ENCODE data around the gene SMYD5.

The SMYD5 gene

DNA sequence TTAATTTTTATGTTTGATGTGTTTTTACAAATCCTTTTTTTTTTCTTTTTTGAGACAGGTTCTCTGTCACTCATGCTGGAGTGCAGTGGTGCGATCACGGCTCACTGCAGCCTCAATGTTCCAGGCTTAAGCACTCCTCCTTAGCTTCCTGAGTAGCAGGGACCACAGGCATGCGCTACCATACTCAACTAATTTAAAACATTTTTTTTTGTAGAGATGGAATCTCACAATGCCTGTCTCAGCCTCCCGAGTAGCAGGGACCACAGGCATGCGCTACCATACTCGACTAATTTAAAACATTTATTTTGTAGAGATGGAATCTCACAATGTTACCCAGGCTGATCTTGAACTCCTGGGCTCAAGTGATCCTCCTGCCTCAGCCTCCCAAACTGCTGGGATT is 8.4 kb upstream of the SMYD5 start:
- DNase-seq (ENCODE audit: low read depth in 2 of 3, low spot score in 2 of 3) = no peak

DNA sequence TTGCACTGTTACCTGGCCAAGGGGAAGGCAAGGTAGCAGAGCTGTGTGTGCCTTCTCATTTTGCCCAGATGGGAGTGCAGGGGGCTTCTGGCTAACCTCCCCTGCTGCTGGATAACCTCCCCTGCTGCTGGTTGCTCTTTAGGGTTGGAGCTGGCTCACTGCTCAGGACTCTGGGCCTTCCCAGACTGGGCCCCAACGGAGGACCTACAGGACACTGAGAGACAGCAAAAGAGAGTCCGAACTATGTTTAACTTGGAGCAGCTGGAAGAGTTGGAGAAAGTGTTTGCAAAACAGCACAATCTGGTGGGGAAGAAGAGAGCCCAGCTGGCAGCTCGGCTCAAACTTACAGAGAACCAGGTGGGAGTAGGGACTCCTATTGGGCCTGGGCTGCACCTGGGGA is 5.8 kb upstream of the SMYD5 start:
- DNase-seq (ENCODE audit: low read depth in 2 of 3, low spot score in 2 of 3) = no peak

DNA sequence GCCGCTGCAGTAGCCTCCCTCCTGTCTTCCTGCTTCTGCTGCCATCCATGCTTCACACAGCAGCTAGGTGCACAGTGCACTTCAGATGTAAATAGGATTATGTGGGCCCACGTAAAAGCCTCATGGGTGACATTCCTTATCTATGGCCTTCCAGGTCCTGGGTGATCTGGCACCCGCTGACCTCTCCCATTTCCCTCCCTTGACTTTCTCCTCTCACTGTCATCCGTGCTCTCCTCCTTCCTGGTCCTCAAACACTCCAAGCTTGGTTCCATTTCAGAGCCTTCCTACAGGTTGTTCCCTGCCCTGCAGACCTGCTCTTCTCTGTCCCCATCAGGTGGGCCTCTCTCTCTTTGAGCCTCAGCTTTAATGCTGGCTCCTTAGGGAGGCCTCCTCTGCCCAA is 4.0 kb upstream of the SMYD5 start:
- DNase-seq (ENCODE audit: low read depth in 2 of 3, low spot score in 2 of 3) = no peak

DNA sequence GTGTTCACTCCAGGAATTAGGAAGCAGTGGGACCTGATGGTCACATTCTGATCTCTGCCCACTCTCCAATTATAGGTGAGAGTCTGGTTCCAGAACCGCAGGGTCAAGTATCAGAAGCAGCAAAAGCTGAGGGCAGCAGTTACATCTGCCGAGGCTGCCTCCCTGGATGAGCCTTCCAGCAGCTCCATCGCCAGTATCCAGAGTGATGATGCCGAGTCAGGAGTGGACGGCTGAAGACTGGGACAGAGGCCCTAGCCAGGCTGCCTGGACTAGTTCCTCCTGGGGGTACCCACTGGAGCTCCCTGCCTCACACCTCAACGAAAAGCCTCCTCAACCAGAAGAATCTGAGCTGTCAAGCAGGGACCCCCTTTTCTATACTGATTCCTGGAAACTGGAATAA is 3.3 kb upstream of the SMYD5 start:
- DNase-seq (ENCODE audit: low read depth in 2 of 3, low spot score in 2 of 3) = no peak

DNA sequence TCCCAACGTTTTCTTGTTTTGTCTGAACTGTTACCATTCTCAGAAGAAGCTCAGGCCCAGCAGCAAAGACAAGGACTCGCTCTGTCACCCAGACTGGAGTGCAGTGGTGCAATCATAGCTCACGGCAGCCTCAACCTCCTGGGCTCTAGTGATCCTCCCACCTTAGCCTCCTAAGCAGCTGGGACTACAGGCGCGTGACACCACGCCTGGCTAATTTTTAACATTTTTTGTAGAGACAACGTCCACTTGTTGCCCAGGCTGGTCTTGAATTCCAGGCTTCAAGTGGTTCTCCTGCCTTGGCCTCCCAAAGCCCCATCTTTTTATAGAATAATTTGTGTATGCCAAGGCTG is 2.0 kb upstream of the SMYD5 start:
- no peak for DNase-seq (ENCODE audit: low read depth in 2 of 3, low spot score in 2 of 3)

DNA sequence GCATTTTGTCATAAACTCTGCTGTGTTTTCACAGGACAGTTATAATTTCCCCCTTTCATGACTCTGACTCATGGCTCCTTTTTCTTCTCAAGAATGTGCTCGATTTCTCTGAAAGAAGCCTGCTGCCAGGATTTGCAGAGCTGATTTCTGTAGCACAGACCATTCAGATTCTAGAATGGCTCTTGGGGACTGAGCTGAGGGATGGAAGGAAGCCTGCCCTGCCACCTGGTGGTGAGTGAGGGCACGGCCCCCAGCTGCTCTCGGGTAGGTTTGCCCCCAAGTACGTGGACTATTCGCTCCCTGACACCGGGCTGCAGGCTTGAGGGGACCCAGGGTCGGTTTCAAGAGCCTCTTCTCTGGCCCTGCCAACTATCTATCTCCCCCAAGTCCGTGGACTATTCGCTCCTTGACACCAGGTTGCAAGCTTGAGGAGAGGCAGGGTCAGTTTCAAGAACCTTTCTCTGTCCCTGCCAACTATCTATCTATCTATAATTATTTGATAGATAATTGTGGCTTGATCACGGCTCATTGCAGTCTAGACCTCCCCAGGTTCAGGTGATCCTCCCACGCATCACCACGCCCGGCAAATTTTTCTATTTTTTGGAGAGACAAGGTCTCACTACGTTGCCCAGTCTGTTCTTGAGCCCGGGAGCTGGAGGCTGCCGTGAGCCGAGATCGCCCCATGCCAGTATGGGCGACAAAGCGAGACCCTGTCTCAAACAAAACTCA is 1.4 kb upstream of the SMYD5 start:
- peak; percentile 31 to 53 (median 42) for DNase-seq (ENCODE audit: low read depth in 2 of 3, low spot score in 2 of 3)

DNA sequence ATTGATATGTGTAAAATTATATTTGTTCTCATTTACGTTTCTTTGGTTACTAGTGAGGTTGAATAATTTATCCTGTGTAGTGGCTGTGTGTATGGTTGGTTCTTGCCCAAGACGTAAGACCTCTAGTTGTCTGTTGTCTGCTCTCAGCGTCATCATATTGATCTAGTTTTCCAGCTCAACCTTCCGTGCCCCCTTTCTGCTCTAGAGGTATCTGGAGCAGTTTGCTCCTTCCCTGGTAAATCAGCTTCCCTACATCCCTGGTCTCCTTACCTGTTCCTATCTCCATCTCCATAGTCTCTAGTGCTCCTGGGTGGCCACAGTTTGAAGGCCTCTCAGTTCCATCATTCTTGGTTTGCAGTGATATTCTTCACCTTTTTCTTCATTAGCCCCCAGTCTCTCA is 1.2 kb downstream of the SMYD5 start:
- no peak for DNase-seq (ENCODE audit: low read depth in 2 of 3, low spot score in 2 of 3)

DNA sequence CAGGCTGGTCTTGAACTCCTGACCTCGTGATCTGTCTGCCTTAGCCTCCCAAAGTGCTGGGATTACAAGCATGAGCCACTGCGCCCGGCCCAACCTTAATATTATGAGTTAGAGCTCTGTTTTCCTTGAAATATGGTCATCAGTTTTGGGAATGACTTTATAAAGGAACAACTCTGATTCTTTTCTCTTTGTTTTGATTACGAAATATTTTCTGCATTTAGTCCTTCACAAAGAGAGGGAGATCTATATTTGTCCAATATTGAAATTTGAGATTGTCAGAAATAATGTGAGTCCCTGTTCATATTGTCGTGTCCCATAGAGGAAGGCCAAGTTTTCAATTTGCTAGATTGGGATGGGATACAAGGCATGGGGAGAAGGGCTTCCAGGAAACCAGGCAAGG is 3.1 kb downstream of the SMYD5 start:
- no peak for DNase-seq (ENCODE audit: low read depth in 2 of 3, low spot score in 2 of 3)

DNA sequence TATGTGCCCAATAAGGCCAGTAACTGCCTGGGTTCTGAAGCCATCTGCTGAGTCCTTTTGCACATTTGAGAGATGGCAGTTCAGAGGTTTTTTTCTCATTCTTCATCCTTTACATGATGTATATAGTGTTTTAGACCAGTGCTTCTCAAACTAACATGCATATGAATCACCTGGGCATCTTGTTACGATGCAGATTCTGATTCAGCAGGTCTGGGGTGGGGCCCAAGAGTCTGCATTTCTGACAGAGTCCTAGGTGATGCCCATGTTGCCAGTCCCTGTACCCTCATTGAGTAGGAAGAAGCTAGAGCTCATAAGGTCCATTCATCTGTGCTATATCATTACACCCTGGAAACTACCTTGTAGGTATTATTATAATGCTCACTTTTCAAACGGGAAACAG is 3.8 kb downstream of the SMYD5 start:
- no peak for DNase-seq (ENCODE audit: low read depth in 2 of 3, low spot score in 2 of 3)

DNA sequence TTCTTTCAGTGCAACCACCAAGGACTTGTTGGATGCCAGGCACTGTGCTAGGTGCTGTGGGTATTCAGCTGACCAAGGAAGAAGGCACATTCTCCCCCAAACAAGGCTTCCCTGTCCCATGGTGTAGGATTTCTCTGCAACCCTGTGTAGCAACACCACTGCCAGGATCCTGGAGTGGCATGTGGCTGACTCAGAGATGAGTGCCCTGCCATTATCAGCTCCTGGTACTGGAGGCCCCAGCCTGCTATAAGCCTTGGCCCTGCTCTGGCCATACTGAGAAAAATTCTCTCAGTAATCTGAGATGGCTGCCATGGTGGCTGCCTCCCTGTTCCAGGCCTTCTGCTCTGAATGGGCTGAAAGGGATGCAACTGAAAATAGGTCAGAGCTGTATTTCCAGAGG is 4.3 kb downstream of the SMYD5 start:
- DNase-seq (ENCODE audit: low read depth in 2 of 3, low spot score in 2 of 3) = no peak

DNA sequence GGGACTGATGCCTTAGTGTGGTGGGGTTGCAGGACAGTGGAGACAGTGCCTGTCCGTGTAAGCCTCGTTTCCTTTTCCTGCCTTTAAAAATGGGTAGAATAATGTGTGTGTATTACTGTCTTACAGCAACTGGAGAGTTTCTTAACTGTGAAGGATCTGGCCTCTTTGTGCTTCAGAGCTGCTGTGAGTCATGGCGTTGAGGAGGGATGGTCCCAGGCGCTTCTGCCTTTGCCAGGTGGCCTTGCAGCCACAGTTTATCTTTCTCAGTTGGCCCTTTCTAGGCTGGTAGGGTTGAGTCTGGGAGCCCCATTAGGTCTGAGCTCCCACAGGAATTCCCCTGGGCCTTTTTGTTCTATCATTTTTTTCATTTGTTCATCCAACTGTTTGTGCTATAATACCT is 9.8 kb downstream of the SMYD5 start:
- no peak for DNase-seq (ENCODE audit: low read depth in 2 of 3, low spot score in 2 of 3)

DNA sequence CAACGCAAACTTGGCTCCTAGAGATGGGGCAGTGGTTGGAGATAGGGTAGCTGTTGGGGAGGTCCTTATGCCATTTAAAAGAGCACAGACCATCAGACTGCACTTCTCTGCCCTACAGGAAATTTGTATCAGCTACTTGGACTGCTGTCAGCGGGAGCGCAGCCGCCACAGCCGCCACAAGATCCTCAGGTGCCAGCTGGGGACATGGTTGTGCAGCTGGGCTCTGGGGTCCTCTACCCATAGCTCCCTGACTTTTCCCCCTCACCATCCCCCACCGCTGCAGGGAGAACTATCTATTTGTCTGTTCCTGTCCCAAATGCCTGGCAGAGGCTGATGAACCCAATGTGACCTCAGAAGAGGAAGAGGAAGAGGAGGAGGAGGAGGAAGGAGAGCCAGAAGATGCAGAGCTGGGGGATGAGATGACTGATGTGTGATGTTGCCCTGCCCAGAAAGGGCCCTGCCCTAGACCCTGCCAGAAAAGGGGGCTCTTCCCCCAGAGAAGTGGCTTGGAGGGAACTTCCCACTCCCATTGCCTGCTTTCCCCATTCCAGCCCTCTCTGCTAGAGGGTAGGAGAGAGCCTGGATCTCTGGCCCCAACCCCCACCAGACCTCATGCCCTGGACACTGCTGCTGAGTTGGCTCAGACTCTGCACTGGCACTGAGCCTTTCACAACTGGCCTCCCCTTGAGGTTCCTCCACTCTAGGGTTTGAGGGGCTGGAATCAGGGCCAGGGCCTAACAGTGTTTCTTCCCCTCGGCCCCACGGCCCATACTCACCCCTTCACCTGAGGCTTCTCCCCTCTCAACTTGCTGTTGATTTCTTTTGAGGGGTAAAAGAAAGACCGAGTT is 11.7 kb downstream of the SMYD5 start:
- no peak for DNase-seq (ENCODE audit: low read depth in 2 of 3, low spot score in 2 of 3)

DNA sequence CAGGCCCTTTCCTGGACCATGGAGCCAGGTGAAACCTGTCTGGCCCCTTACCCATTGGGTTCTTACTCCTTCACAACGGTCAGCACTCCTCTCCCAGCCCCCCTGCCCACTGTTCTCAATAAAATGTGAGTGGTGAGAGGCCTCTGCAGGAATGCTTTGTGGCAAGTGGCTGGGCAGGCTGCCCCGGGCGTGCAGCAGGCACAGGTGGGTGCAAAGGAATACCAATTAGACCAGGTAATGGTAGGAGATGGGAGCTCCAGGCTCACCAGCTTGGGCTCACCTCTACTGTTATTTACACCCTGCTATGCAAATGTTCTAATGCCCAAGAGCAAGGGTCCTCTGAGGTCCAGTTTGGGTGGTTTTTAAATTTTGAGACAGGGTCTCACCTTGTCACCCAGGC is 13.0 kb downstream of the SMYD5 start:
- no peak for DNase-seq (ENCODE audit: low read depth in 2 of 3, low spot score in 2 of 3)

DNA sequence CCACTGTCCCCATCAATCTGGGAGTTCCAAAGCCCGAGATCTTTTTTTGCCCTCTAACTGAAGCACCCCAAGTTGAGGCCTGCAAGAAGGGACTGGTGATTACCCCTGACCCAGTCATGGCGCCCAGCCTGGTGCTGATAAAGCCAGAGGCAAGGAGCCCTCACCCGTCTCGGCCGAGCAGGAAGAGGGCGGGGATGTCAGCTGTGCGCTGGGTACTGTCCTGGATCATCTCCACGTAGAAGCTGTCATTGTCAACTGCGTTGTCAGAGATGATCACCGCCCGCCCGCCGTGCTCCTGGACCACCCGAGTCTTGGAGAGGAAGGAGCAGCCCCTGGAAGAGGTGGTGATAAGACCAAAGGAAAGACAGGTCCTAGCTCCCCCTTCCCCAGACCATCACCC is 14.6 kb downstream of the SMYD5 start:
- DNase-seq (ENCODE audit: low read depth in 2 of 3, low spot score in 2 of 3) = no peak

DNA sequence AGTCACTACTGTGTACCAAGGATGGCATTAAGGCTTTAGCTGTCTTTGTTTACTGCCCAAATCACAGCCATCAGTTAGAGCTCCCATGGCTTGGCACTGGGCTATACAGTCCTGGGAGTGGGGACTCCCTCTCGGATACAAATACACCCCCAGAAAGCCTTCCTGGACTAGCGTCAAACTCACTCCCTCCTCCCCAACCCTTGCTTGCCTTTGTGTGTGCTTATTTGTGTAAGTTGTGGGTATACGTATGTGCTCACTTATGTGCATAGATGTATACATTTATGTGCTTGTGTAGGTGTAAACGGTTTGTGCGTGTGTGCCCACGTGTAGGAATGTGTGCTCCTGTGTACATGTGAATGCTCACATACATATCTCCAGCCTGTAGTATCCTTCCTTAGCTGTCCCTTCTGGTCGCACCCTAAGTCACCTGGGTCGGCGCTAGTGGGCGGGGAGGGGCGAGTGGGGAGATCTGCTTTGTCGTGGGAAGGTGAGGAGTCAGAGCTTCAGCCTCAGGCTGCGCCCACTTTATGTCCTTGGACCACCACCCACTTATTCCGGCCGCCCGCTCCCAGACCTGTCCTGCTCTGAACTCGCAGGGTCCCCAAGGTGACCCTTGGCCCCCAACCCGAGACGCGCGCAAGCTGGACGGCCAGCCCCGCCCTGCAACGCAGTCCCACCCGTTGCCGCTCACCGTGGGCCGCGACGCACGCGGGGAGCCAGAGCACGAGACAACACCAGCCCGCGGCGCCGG is 18.5 kb downstream of the SMYD5 start:
- peak in 1 of 3 experiments; percentile 24 for DNase-seq (ENCODE audit: low read depth in 2 of 3, low spot score in 2 of 3)

DNA sequence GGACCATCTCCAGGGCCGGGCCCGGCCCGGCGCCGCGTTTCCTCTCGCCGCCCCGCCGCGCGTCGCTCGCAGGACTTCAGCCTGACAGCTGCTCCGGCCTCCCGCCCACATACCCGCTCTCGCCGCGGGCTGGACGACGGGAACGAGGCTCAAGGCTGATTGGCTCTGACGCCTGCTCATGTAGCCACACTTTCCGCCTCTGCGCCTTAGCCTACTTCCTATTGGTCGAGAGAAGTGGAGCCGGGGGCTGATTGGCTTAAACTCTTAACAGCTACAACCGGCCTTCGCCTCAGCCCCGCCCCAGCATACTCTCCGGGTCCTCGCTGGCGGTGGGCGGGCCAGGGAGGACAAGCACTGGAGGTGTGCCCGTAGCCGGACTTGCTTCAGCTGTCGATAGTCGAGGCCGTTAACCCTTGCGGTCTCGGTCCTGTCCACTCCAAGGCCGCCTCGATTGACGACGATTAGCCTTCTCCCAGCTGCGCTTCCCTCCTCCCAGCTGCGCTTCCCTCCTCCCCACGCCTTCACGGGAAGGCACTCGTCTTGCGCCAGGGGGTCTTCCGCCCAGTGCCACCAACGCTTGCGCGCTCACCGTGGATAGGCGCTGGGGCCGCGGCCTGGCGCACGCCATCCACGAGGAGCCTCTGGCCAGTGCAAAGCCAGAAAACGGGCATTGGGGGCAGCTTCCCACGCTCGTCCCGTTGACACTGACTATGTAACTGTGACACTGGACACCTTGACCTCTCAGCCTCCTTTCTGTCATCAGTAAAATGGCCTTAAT is 19.3 kb downstream of the SMYD5 start, which contains the start of gene PRADC1:
PRADC1 (minus strand) TSS at position 86 of the 778 bp plus-strand sequence; CDS start at position 7, 79 bp downstream.
- DNase-seq (ENCODE audit: low read depth in 2 of 3, low spot score in 2 of 3) = peak; percentile 78 to 89 (median 84)

DNA sequence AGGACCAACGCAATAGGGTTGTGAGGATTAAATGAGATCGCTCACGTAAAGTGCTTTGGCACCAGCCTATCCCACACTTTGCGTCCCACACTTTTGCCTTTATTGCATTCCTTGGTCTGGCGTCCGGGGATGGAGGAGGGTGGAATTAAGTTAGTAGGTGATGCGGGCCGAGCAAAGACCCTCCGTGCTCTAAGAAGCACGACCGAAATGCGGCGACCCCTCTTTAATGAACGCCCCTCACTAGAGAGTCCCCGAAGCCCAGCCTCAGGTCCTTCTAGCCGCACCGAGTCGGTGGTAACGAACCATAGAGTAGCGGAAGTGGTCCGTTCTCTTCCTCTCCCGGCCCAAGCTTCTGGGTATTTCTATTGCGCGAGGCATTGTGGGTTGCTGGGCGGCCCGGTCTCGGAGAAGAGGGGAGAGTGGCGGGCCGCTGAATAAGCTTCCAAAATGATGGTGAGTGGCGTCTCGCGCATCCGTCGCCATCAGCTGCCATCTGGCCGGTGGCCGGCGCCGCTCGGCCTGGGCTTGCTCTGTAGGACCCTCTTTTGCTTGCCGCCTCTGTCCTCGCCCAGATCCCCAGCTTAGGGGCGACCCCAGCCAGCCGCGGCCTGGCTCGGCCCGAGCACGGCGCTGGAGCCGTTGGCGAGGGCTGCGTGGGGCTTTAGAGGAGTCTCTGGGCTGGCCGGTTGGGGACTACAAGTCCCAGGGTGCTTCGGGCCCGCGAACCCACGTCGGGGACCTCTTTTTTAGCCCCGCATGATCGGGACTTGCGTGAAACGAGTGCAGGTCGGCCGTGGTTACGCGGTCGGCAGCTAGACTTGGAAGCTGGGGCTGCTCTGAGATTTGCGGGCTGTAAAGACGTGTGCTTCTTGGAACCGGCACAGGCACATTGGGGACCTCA is 20.1 kb downstream of the SMYD5 start, which contains the start of gene CCT7:
CCT7 (plus strand) TSS at position 377 of the 901 bp plus-strand sequence; CDS start at position 448, 71 bp downstream.
- peak; percentile 62 to 64 (median 63) for DNase-seq (ENCODE audit: low read depth in 2 of 3, low spot score in 2 of 3)

DNA sequence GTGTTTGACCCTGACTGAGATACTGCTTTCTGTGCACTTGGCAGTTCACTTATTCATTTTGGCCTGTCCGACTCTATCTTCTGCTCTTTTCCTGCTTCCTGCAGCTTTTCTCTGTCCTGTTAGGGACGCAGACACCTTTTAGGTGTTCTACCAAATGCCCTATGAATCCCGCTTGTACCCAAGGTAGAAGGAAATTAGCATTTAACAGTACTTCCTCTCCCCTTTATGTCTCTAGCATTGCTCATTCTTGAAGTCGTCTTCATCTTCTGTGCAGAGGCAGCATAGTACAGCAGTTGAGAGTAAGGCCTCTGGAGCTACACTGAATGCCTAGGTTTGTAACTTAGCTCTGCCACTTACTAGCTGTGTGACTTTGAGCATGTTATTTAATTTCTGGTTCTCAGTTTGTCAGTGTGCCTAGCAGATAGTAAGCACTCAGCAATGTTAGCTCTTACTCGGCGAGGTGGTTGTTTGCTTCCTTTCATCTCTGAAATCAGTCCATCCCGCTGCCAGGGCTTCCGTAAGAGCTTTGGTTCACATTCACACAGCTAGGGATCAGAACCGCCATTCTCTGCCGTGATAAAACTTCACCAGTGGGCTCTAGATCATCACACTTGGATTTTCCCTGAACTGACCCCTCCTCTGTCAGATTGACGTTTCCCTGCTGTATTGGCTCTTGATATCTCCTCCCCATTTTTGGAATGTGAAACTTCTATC is 21.4 kb downstream of the SMYD5 start:
- DNase-seq (ENCODE audit: low read depth in 2 of 3, low spot score in 2 of 3) = no peak

DNA sequence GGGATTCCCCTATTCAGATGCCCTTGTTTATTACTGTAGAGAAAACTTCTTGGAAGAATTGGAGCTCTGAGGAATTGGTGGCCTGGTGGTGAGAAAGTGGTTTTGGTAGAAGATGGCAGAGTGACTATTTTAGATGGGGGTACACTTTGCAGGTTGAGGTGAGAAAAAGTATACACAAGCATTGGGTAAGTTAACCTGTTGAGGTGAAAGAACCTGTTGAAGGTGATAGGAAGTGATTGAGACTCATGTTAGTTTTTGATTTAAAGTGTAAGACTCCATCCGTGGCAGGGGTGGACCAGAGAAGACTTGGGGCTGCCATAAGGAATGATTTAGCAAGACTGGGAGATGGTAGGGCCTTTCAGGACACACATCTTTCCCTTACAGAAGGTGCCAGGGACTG is 23.1 kb downstream of the SMYD5 start:
- DNase-seq (ENCODE audit: low read depth in 2 of 3, low spot score in 2 of 3) = no peak

All from activated CD8-positive, alpha-beta memory T cell treated with anti-CD3 and anti-CD28 coated beads for 48 hours (primary cell).